SK-N-DZ (cell line): Measurements from ENCODE around the gene TMED8.
"Not testable (repeated sequence)": the region's sequence is repeated elsewhere in the genome, so short reads cannot be mapped to it uniquely, and the experiment has no call there.

ENCODE experiments used
- DNase-seq: peaks from one replicate; pipeline ENCODE4 v3.0.0-alpha.2; 2015; ENCODE audit warnings: low spot score

The TMED8 gene

GRCh38 chr14:77323571-77323970, 53.3 kb downstream of the TMED8 start:
- no peak for DNase-seq

GRCh38 chr14:77322951-77323350, 53.9 kb downstream of the TMED8 start:
- DNase-seq = no peak

GRCh38 chr14:77322250-77322902, 54.5 kb downstream of the TMED8 start:
- no peak for DNase-seq

- peak; percentile 91 for DNase-seq
Measured at GRCh38 chr14:77320238-77320935, 56.5 kb downstream of the TMED8 start, which contains the start of gene POMT2. Gene POMT2, minus strand, starts transcription at chr14:77320883. Its CDS starts 202 bp downstream, at chr14:77320681.

- DNase-seq = no peak
Measured at GRCh38 chr14:77319422-77319821, 57.5 kb downstream of the TMED8 start.

GRCh38 chr14:77318756-77319155, 58.1 kb downstream of the TMED8 start:
- not testable (repeated sequence) for DNase-seq

- no peak for DNase-seq
Measured at GRCh38 chr14:77318006-77318553, 58.8 kb downstream of the TMED8 start.

- no peak for DNase-seq
Measured at GRCh38 chr14:77316872-77317301, 60.0 kb downstream of the TMED8 start.

GRCh38 chr14:77316195-77316505, 60.7 kb downstream of the TMED8 start:
- no peak for DNase-seq

GRCh38 chr14:77314539-77315457, 62.1 kb downstream of the TMED8 start:
- no peak for DNase-seq

- DNase-seq = no peak
Measured at GRCh38 chr14:77314043-77314442, 62.9 kb downstream of the TMED8 start.

- no peak for DNase-seq
Measured at GRCh38 chr14:77313371-77313770, 63.5 kb downstream of the TMED8 start.

GRCh38 chr14:77311217-77311616, 65.7 kb downstream of the TMED8 start:
- no peak for DNase-seq

- no peak for DNase-seq
Measured at GRCh38 chr14:77310026-77310425, 66.9 kb downstream of the TMED8 start.

GRCh38 chr14:77309131-77309530, 67.8 kb downstream of the TMED8 start:
- DNase-seq = no peak

GRCh38 chr14:77306851-77307496, 69.9 kb downstream of the TMED8 start:
- no peak for DNase-seq

GRCh38 chr14:77306416-77306815, 70.5 kb downstream of the TMED8 start:
- no peak for DNase-seq

GRCh38 chr14:77305696-77306095, 71.2 kb downstream of the TMED8 start:
- DNase-seq = no peak

- no peak for DNase-seq
Measured at GRCh38 chr14:77303417-77304156, 73.3 kb downstream of the TMED8 start.

- DNase-seq = no peak
Measured at GRCh38 chr14:77302926-77303325, 74.0 kb downstream of the TMED8 start.

GRCh38 chr14:77301103-77301502, 75.8 kb downstream of the TMED8 start:
- peak; percentile 61 for DNase-seq
